DOHH2 (cell line): Measurements from ENCODE around the gene PLPPR3.

Experiments used
- CTCF ChIP-seq: fragments of 200-600 bp; sonication (generic); IDR thresholded peaks from one replicate; pipeline ENCODE4 v1.5.1; 2014; ENCODE audit warnings: antibody characterized with exemption, mild to moderate bottlenecking, low read depth, low read length; ENCODE audit not compliant: poor library complexity, severe bottlenecking
- EZH2phosphoT487 ChIP-seq: fragments of 200-600 bp; sonication (generic); IDR thresholded peaks from 2 replicates; pipeline ENCODE4 v1.6.1; 2017; ENCODE audit warnings: borderline replicate concordance, mild to moderate bottlenecking, antibody characterized with exemption, low read length, moderate library complexity, mixed read lengths

- TF ChIP-seq CTCF = no peak
- TF ChIP-seq EZH2phosphoT487 = no peak
Observed at GRCh38 chr19:815775-816499, 5.8 kb downstream of the PLPPR3 start.
